Endothelial cell of umbilical vein (primary cell): ENCODE results near the gene AK5. TPM values are rescaled to one million over a fixed set of nuclear protein-coding genes. Genes with fewer than 3 reads are reported as not detected.

Source experiments
- BruUV-seq: library from RNA; stranded (reverse); fragments of 400-500 nt; replicated peaks from 2 replicates; lab custom pipeline; 2021; lab: Mats Ljungman, UMichigan
- CTCF ChIA-PET: fragments of 300-600, 350-600 bp; sonication (Branson Sonifier 250); formaldehyde crosslinking; loops from one replicate; lab custom pipeline; 2021; ENCODE audit warnings: antibody characterized with exemption, inconsistent platforms; lab: Charles Lee
- POLR2A ChIA-PET: fragments of 300-600, 350-600 bp; sonication (Branson Sonifier 250); formaldehyde crosslinking; loops from one replicate; lab custom pipeline; 2021; ENCODE audit warnings: antibody characterized with exemption, inconsistent platforms; lab: Charles Lee
- DNase-seq: peaks from one replicate; pipeline ENCODE4 v3.0.0-alpha.2; 2011; ENCODE audit warnings: low read depth, low spot score
- FAIRE-seq: peaks from 2 replicates; lab custom pipeline; 2011; peaks lifted over from hg19 to GRCh38; lab: Jason Lieb, UNC
- H2AFZ ChIP-seq: 2 replicates; pipeline ENCODE4 v1.6.0; 2012; ENCODE audit warnings: low read depth, low read length, control low read depth, inconsistent platforms
- H3K27ac ChIP-seq: 2 replicates; pipeline ENCODE4 v1.5.1; 2011; ENCODE audit warnings: low read depth, mild to moderate bottlenecking, control low read depth, low read length, moderate library complexity; ENCODE audit not compliant: insufficient read depth
- H3K27me3 ChIP-seq, 2 experiments: 2 replicates each; pipeline versions ENCODE4 v1.6.0 to v1.6.1; 2011; ENCODE audit warnings: low read length in 2 of 2, mixed read lengths in 1 of 2; ENCODE audit not compliant: control insufficient read depth in 2 of 2, insufficient read depth in 2 of 2
- H3K36me3 ChIP-seq, 2 experiments: 2 replicates in 1 of 2; 3 replicates in 1 of 2; pipeline ENCODE4 v1.5.1; 2011; ENCODE audit warnings: low read length in 2 of 2, mild to moderate bottlenecking in 1 of 2, moderate library complexity in 1 of 2; ENCODE audit not compliant: control insufficient read depth in 2 of 2, insufficient read depth in 2 of 2; ENCODE audit errors: extremely low read depth in 1 of 2
- H3K4me1 ChIP-seq: 3 replicates; pipeline ENCODE4 v1.5.1; 2011; ENCODE audit warnings: mild to moderate bottlenecking, low read length; ENCODE audit not compliant: control insufficient read depth, insufficient read depth; ENCODE audit errors: extremely low read depth
- H3K4me2 ChIP-seq: 2 replicates; pipeline ENCODE4 v1.6.1; 2011; ENCODE audit warnings: low read length, control low read depth, mixed read lengths; ENCODE audit not compliant: insufficient read depth
- H3K4me3 ChIP-seq, 3 experiments: fragments of 200-600 bp in 1 of 3; sonication (generic), shearing (Covaris generic) in 1 of 3; replicated peaks in 1 of 3; 2 replicates each; pipeline ENCODE4 v1.5.1; 2011 to 2016; ENCODE audit warnings: control low read depth in 3 of 3, low read length in 3 of 3, mild to moderate bottlenecking in 2 of 3, inconsistent platforms in 1 of 3, low read depth in 1 of 3, moderate library complexity in 1 of 3; ENCODE audit not compliant: insufficient read depth in 1 of 3
- H3K79me2 ChIP-seq: 2 replicates; pipeline ENCODE4 v1.6.0; 2012; ENCODE audit warnings: low read length, inconsistent platforms; ENCODE audit not compliant: control insufficient read depth, insufficient read depth
- H3K9ac ChIP-seq: replicated peaks from 2 replicates; pipeline ENCODE3; 2011; ENCODE audit warnings: low read length, control low read depth; ENCODE audit not compliant: insufficient read depth; ENCODE audit errors: extremely low read depth
- H3K9me1 ChIP-seq: replicated peaks from 3 replicates; pipeline ENCODE4 v1.6.0; 2011; ENCODE audit warnings: mild to moderate bottlenecking, low read length; ENCODE audit not compliant: control insufficient read depth, insufficient read depth; ENCODE audit errors: extremely low read depth
- H3K9me3 ChIP-seq: replicated peaks from 2 replicates; pipeline ENCODE4 v1.5.1; 2012; ENCODE audit warnings: low read length, inconsistent platforms; ENCODE audit not compliant: control insufficient read depth, insufficient read depth
- H4K20me1 ChIP-seq: replicated peaks from 2 replicates; pipeline ENCODE3; 2011; ENCODE audit warnings: mild to moderate bottlenecking, low read length; ENCODE audit not compliant: control insufficient read depth, insufficient read depth; ENCODE audit errors: extremely low read depth
- CTCF ChIP-seq, 2 donors: IDR thresholded peaks; 1 replicate in 1 of 2; 2 replicates in 1 of 2; pipeline ENCODE4 v1.5.1; 2011; ENCODE audit warnings: low read length in 2 of 2, mild to moderate bottlenecking in 2 of 2, moderate library complexity in 2 of 2, control low read depth in 1 of 2, inconsistent platforms in 1 of 2, low read depth in 1 of 2; ENCODE audit not compliant: insufficient read depth in 1 of 2; ENCODE audit errors: extremely low read depth in 1 of 2
- EZH2 ChIP-seq: IDR thresholded peaks from 2 replicates; pipeline ENCODE4 v1.6.1; 2012; ENCODE audit warnings: borderline replicate concordance, low read depth, mild to moderate bottlenecking, moderate library complexity, low read length, inconsistent platforms; ENCODE audit not compliant: severe bottlenecking
- FOS ChIP-seq: IDR thresholded peaks from 2 replicates; pipeline ENCODE4 v1.6.1; 2011; ENCODE audit warnings: mild to moderate bottlenecking, low read length, moderate library complexity, borderline replicate concordance; ENCODE audit not compliant: insufficient read depth
- GATA2 ChIP-seq: IDR thresholded peaks from 2 replicates; pipeline ENCODE4 v1.7.0; 2011; ENCODE audit warnings: low read depth, mild to moderate bottlenecking, moderate library complexity, mixed read lengths, low read length; ENCODE audit not compliant: insufficient read length, insufficient read depth
- JUN ChIP-seq: IDR thresholded peaks from 2 replicates; pipeline ENCODE4 v1.6.1; 2011; ENCODE audit warnings: borderline replicate concordance, low read depth; ENCODE audit not compliant: insufficient read length, insufficient read depth
- MAX ChIP-seq: IDR thresholded peaks from 2 replicates; pipeline ENCODE4 v1.6.1; 2011; ENCODE audit not compliant: insufficient read depth, insufficient read length
- MYC ChIP-seq: IDR thresholded peaks from one replicate; pipeline ENCODE4 v1.6.1; 2011; ENCODE audit warnings: mild to moderate bottlenecking, low read depth, low read length
- POLR2A ChIP-seq: IDR thresholded peaks from 2 replicates; pipeline ENCODE4 v1.6.1; 2012; ENCODE audit warnings: low read depth, mild to moderate bottlenecking, control low read depth, low read length
- POLR2AphosphoS5 ChIP-seq: IDR thresholded peaks from 2 replicates; pipeline ENCODE4 v1.6.1; 2012; ENCODE audit warnings: low read depth, mild to moderate bottlenecking, control low read depth, low read length, moderate library complexity; ENCODE audit not compliant: insufficient read depth
- dilution Hi-C: fragments of 300-500 bp; cut with MboI; formaldehyde crosslinking; loops from one replicate; pipeline ENCODE4 v1.15.0; 2019; ENCODE audit warnings: low sequenced_read_pairs; ENCODE audit not compliant: extremely low pct_ligation_motif_present
- intact Hi-C: fragments of 100-400 bp; cut with micrococcal nuclease; formaldehyde crosslinking; loops from one replicate; pipeline ENCODE4 v1.10.0; 2022
- polyA plus RNA-seq, 4 experiments: library from polyadenylated mRNA; depleted of rRNA in 3 of 4; stranded (reverse) in 3 of 4; unstranded in 1 of 4; fragments of >200 nt; gene quantifications; 2 replicates each; pipeline versions ENCODE4 v1.2.1 to v1.2.3, GENCODE V29; 2011 to 2012; ENCODE audit warnings: missing spikeins in 1 of 4
- total RNA-seq: library from RNA; stranded (reverse); gene quantifications from 2 replicates; pipeline ENCODE4 v1.2.3, GENCODE V29; 2021

AK5 gene
- total and polyA plus RNA-seq, 2 donors (not counting 3 experiments of a cell fraction or from before 2014, with no cell fraction given) = 5.0 to 7.5 TPM

- no peaks in the 10 kb centered on the region for H4K20me1 ChIP-seq
- DNase-seq (no peak), FAIRE-seq (no peak)
- dilution Hi-C loops (no loop called here), intact Hi-C loops (no loop called here)
- POLR2A ChIA-PET = no interaction called here
- H3K36me3 ChIP-seq = no peaks in the 10 kb centered on the region
- no peak for TF ChIP-seq MAX
- TF ChIP-seq GATA2 = no peak
- no peak for TF ChIP-seq CTCF (IDR thresholded peaks at IDR 0.05; ENCODE audit: extremely low read depth in 1 of 2, insufficient read depth in 1 of 2, low read depth in 1 of 2, low read length in 2 of 2)
- TF ChIP-seq EZH2 = no peak
- no peak for TF ChIP-seq POLR2AphosphoS5
- no peak for TF ChIP-seq POLR2A
- TF ChIP-seq MYC = no peak
- TF ChIP-seq FOS = no peak
- TF ChIP-seq JUN = no peak
- CTCF ChIA-PET = no interaction called here
- no peaks in the 10 kb centered on the region for H3K27me3 ChIP-seq
- H3K79me2 ChIP-seq = no peaks in the 10 kb centered on the region
- no peak overlapping the region for H3K27ac ChIP-seq
- no peaks in the 10 kb centered on the region for H3K9me1 ChIP-seq
- no peak overlapping the region for H3K4me2 ChIP-seq
- no peak overlapping the region for H2AFZ ChIP-seq
- no peak overlapping the region for H3K9ac ChIP-seq
- no TSS peak for BruUV-seq
- H3K4me1 ChIP-seq = peaks cover 2% of the 10 kb centered on the region
- H3K4me3 ChIP-seq = no peak overlapping the region
- no peaks in the 10 kb centered on the region for H3K9me3 ChIP-seq
Observed at GRCh38 chr1:77395051-77395450, 113.2 kb downstream of the AK5 start.
